Transverse colon (tissue), 4 donors: ENCODE measurements around the gene LTBP2. TPM values are rescaled to one million over a fixed set of nuclear protein-coding genes. Genes with fewer than 3 reads are reported as not detected.
A peak's percentile ranks its signal among the peaks of the same experiment; 100 is the strongest.

ENCODE experiments used
- DNase-seq: peaks from one replicate; pipeline ENCODE4 v3.0.0-alpha.2; 2019
- H3K27ac ChIP-seq, 4 donors: fragments of 200-600 bp; sonication (generic); 2 replicates each; pipeline ENCODE4 v1.5.1; 2016 to 2018; ENCODE audit warnings: inconsistent platforms in 4 of 4
- H3K27me3 ChIP-seq: fragments of 200-600 bp; sonication (generic); 2 replicates; pipeline ENCODE4 v1.5.1; 2017; ENCODE audit warnings: inconsistent platforms
- H3K36me3 ChIP-seq, 4 donors: fragments of 200-600 bp; sonication (generic); 2 replicates each; pipeline ENCODE4 v1.5.1; 2017 to 2019; ENCODE audit warnings: inconsistent platforms in 4 of 4
- H3K4me1 ChIP-seq, 4 donors: fragments of 200-600 bp; sonication (generic); 2 replicates each; pipeline ENCODE4 v1.5.1; 2017 to 2020; ENCODE audit warnings: inconsistent platforms in 4 of 4
- H3K4me3 ChIP-seq, 4 donors: fragments of 200-600 bp; sonication (generic); 1 replicate in 1 of 4; 2 replicates in 3 of 4; pipeline versions ENCODE4 v1.5.1 to v1.6.1; 2017 to 2019; ENCODE audit warnings: inconsistent platforms in 4 of 4
- H3K9me3 ChIP-seq, 2 donors: fragments of 200-600 bp; sonication (generic); 2 replicates each; pipeline ENCODE4 v1.5.1; 2017 to 2019; ENCODE audit warnings: inconsistent platforms in 2 of 2
- EP300 ChIP-seq: sonication (generic); formaldehyde crosslinking; IDR thresholded peaks from one replicate; pipeline ENCODE4 v1.6.1; 2017; ENCODE audit warnings: antibody characterized with exemption, low read depth
- POLR2A ChIP-seq: fragments of 450-650 bp; IDR thresholded peaks from one replicate; pipeline ENCODE4 v1.6.1; 2016; ENCODE audit warnings: antibody characterized with exemption, mild to moderate bottlenecking, moderate library complexity
- POLR2AphosphoS5 ChIP-seq, 3 donors: sonication (generic); formaldehyde crosslinking; IDR thresholded peaks; one replicate each; pipeline ENCODE4 v1.6.1; 2016; ENCODE audit warnings: antibody characterized with exemption in 3 of 3
- WGBS, 2 donors: methylation state at CpG; one replicate each; pipeline ENCODE4 v1.1.5; 2018; ENCODE audit warnings: low coverage in 1 of 2; 5-methylcytosine and 5-hydroxymethylcytosine counted together
- in situ Hi-C, 4 donors: fragments of 200-750 bp; cut with MboI; loops; one replicate each; pipeline versions ENCODE4 v1.15.0 to v1.15.1; 2017; ENCODE audit warnings: low sequenced_read_pairs in 3 of 4, low pct_ligation_motif_present in 1 of 4, low pct_unique_long_range_greater_than_20kb in 1 of 4
- intact Hi-C: fragments of 100-400 bp; cut with DNase I; formaldehyde crosslinking; loops from one replicate; pipeline ENCODE4 v1.15.1; 2023; ENCODE audit warnings: low total_unique reads
- total RNA-seq, 4 donors: library from RNA; depleted of rRNA; stranded (reverse); fragments of >200 nt; gene quantifications; one replicate each; pipeline ENCODE4 v1.1.0, GENCODE V29; 2016
- TF ChIP-seq, protein P1 (sequence below), 5 experiments: fragments of 200-600 bp in 3 of 5; fragments of 450-650 bp in 2 of 5; sonication (generic) in 3 of 5; IDR thresholded peaks; 1 replicate in 2 of 5; 2 replicates in 3 of 5; pipeline ENCODE4 v1.5.1; 2016 to 2017; ENCODE audit warnings: antibody characterized with exemption in 5 of 5, inconsistent platforms in 3 of 5, mild to moderate bottlenecking in 2 of 5, moderate library complexity in 1 of 5

The LTBP2 gene
- total RNA-seq, 4 donors from 2014 or later: 9.7 to 15.3 (median 11.9) TPM

DNA sequence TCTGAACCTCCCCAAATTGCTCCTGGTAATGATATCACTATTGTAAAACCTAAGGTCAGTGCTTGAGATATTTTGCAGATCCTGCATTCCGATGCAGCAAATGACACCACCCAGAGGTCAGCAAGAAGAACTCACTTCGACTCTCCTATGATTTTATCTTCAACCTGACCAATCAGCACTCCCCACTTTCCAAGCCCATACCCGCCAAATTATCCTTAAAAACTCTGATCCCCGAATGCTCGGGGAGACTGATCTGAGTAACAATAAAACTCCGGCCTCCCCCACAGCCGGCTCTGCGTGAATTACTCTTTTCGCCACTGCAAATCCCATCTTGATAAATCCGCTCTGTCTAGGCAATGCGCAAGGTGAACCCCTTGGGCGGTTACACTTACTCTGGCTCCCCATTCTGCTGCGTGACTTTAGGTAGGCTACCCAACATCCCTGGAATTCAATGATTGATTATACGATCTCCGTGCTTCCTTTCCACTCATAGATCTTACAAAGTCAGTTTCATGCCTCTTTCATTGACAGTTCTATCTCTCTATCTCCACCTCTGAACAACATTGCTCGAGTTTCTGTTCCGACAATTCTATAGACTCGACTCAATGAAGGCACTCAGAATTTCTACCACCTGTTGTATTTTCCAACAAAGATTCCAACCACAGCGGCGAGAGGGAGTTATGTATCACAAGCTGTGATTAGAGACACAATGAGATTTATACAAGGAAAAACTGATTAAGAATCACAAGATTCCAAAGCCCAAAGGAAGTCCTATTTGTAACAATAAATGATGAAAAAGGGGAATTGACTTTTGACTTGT, 119.9 kb downstream of the LTBP2 start:
- no peak for DNase-seq
- intact Hi-C loops: loop anchor here (5.0 kb wide), 1 partner anchor 570 kb away; no protein-coding TSS in a partner anchor
- in situ Hi-C loops: no loop called here

DNA sequence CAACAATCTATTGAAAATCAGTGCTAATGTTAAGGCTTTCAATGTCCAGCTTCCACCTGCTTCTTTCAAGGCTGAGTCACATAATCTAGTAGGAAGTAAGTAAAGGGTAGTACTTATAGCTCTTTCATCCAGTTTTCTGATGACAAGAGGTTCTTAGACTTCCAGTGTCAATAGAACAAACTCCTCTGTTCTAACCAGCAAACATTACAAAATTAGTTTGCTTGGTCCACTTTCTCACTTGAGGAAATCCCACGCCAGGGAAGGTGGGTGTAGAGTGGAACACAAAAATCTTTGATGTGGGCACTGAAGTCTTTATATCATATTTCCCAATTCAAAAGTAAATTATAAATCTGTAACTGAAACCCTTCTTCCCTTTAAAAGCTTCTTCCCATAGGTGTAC, 121.6 kb downstream of the LTBP2 start:
- TF ChIP-seq, protein P1, sequence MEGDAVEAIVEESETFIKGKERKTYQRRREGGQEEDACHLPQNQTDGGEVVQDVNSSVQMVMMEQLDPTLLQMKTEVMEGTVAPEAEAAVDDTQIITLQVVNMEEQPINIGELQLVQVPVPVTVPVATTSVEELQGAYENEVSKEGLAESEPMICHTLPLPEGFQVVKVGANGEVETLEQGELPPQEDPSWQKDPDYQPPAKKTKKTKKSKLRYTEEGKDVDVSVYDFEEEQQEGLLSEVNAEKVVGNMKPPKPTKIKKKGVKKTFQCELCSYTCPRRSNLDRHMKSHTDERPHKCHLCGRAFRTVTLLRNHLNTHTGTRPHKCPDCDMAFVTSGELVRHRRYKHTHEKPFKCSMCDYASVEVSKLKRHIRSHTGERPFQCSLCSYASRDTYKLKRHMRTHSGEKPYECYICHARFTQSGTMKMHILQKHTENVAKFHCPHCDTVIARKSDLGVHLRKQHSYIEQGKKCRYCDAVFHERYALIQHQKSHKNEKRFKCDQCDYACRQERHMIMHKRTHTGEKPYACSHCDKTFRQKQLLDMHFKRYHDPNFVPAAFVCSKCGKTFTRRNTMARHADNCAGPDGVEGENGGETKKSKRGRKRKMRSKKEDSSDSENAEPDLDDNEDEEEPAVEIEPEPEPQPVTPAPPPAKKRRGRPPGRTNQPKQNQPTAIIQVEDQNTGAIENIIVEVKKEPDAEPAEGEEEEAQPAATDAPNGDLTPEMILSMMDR (IDR thresholded peaks at IDR 0.05): no peak
- no peak for TF ChIP-seq EP300
- TF ChIP-seq POLR2A: no peak
- no peak for TF ChIP-seq POLR2AphosphoS5 (IDR thresholded peaks at IDR 0.05)
- Histone ChIP-seq H3K4me1 (peaks cover 8 to 41% (median 17%) of the 10 kb centered on the region in 4 donors), H3K27ac (no peak overlapping the region), H3K27me3 (no peaks in the 10 kb centered on the region), H3K36me3 (no peaks in the 10 kb centered on the region), H3K9me3 (no peaks in the 10 kb centered on the region), H3K4me3 (no peak overlapping the region)
- DNase-seq: no peak
- intact Hi-C loops: loop anchor here (5.0 kb wide), 1 partner anchor 568 kb away; no protein-coding TSS in a partner anchor
- WGBS, 2 donors: 75 to 96% methylated on average over 1 of the region's 1 CpG
- in situ Hi-C loops: no loop called here

More for the DNA sequence above, 119.9 kb downstream of the LTBP2 start:
- TF ChIP-seq EP300 (no peak), POLR2A (no peak), POLR2AphosphoS5 (IDR thresholded peaks at IDR 0.05) (no peak)
- TF ChIP-seq, protein P1 (IDR thresholded peaks at IDR 0.05): peak in 2 of 5 experiments; percentile 14 to 17
- peaks cover 8 to 33% (median 17%) of the 10 kb centered on the region in 4 donors for H3K4me1 ChIP-seq
- 6 to 8% methylated on average over 20 of the region's 20 CpGs for WGBS, 2 donors
- no peaks in the 10 kb centered on the region for H3K27me3 ChIP-seq
- peak overlapping the region; percentile 72 to 95 (median 77) for H3K4me3 ChIP-seq
- H3K36me3 ChIP-seq: no peaks in the 10 kb centered on the region
- peak overlapping the region; percentile 93 to 97 (median 94) for H3K27ac ChIP-seq
- no peaks in the 10 kb centered on the region for H3K9me3 ChIP-seq

DNA sequence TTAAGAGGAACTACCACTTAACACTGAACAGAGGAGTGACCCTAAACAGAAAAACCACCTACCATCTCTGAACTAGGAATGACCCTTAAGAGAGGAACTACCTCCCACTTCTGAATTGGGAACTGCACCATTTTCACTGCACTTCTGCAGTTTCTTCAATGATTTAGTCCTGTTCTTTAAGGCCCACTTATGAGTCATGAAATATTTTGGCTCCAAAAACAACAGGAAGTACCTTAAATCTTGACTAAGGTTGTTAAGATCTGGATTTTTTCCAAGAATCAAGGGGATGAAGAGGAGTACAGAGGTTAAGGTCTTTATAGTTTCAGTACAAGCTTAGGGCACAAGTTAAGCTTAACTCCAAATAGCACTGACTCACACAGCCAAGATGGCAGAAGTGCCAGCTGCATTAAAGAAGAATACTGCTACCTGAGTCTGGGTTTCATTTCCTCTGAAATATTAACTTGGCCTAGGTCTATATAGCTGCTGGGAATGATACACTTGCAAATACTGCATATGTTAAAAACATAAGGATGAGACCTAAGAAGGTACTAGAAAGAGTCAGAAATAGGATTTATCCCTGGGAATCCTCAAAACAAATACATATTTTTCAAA, 123.1 kb downstream of the LTBP2 start:
- in situ Hi-C loops: no loop called here
- no peak overlapping the region for H3K4me3 ChIP-seq
- peaks cover 0 to 10% (median 4%) of the 10 kb centered on the region in 4 donors for H3K36me3 ChIP-seq
- no peaks in the 10 kb centered on the region for H3K27me3 ChIP-seq
- H3K4me1 ChIP-seq: peaks cover 3 to 31% (median 12%) of the 10 kb centered on the region in 4 donors
- TF ChIP-seq EP300: no peak
- no peak for TF ChIP-seq POLR2A
- TF ChIP-seq, protein P1 (IDR thresholded peaks at IDR 0.05): no peak
- TF ChIP-seq POLR2AphosphoS5 (IDR thresholded peaks at IDR 0.05): no peak
- intact Hi-C loops: loop anchor here (5.0 kb wide), 1 partner anchor 1317 kb away; no protein-coding TSS in a partner anchor
- no peak for DNase-seq
- H3K9me3 ChIP-seq: no peaks in the 10 kb centered on the region
- H3K27ac ChIP-seq: no peak overlapping the region

DNA sequence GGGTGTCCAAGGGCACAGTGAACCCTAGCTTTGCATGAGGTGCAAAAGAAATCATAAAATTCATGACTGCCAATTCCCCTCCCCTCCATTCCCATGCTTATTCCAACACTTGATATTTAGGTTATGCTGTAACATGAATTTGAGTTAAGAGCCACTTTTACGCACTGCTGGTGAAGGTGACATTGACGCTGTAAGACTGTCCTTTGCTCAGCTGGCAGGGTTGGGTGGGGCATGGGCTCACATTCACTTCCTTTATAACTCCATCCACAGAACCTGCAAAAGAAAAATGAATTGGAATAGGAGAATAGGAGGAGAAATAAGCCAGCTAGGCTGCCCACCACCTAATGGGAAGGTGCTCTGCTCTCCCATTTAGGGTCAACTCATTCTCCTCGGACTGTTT, 125.9 kb downstream of the LTBP2 start:
- no peaks in the 10 kb centered on the region for H3K27me3 ChIP-seq
- intact Hi-C loops (loop anchor here (5.0 kb wide), 1 partner anchor 1314 kb away; no protein-coding TSS in a partner anchor), in situ Hi-C loops (no loop called here)
- no peaks in the 10 kb centered on the region for H3K9me3 ChIP-seq
- no peak overlapping the region for H3K27ac ChIP-seq
- DNase-seq: no peak
- 82 to 100% methylated on average over 1 to 3 of the region's 3 CpGs for WGBS, 2 donors
- peaks cover 0 to 30% (median 12%) of the 10 kb centered on the region in 4 donors for H3K36me3 ChIP-seq
- H3K4me1 ChIP-seq: peaks cover 0 to 19% (median 3%) of the 10 kb centered on the region in 4 donors
- TF ChIP-seq, protein P1 (IDR thresholded peaks at IDR 0.05): no peak
- TF ChIP-seq POLR2AphosphoS5 (IDR thresholded peaks at IDR 0.05) (no peak), EP300 (no peak), POLR2A (no peak)
- no peak overlapping the region for H3K4me3 ChIP-seq
